ENCODE measurements around the gene ANKRD55. TPM values are rescaled to one million over a fixed set of nuclear protein-coding genes. Genes with fewer than 3 reads are reported as not detected.
A peak's percentile ranks its signal among the peaks of the same experiment; 100 is the strongest.

ANKRD55 gene
- total RNA-seq, 1 experiment from 2014 or later, result not detected

DNA sequence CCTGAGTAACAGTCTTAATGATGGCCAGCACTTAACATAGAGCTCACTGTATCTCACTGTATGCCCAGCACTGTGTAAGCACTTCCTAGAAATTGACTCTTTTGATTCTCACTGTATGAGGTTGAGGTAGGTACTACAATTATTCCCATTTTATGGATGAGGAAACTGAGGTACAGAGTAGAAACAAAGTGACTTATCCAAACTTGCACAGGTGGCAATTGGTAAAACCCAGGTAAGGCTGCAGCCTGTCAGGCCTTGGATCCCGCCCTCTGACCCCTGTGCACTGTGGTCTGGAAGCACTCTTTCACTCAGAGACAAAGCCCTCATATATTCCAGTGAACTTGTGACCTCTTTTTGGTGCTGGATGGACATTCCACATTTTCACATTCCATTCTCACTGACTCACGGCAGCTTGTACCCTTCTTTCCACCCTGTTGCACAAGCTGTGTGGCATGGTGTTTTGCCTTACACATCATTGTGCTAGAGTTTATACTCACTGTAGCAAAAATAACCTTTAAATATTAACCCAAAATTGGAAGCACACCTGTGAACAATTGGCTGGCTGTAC is 21.7 kb downstream of the ANKRD55 start:
- Mint-ChIP-seq H3K9me3 (peaks cover 19% of the 10 kb centered on the region), H3K27ac (no peak overlapping the region), H3K27me3 (ENCODE audit: low read depth) (no peaks in the 10 kb centered on the region), H3K36me3 (peaks cover 8% of the 10 kb centered on the region), H3K4me3 (no peak overlapping the region), H3K4me1 (no peaks in the 10 kb centered on the region)
- POLR2A ChIA-PET, result no interaction called here
- ATAC-seq (no peak), DNase-seq (ENCODE audit: low spot score) (no peak)
- TF ChIP-seq ESRRA (CRISPR knock-in tag; IDR thresholded peaks at IDR 0.05; ENCODE audit: borderline replicate concordance), result no peak
- no peak for TF ChIP-seq ATF3 (CRISPR knock-in tag; conservative IDR thresholded peaks at IDR 0.05)
- peak; percentile 96 for TF ChIP-seq GABPB1 (CRISPR knock-in tag; IDR thresholded peaks at IDR 0.05)
- CTCF ChIA-PET, result no interaction called here

GRCh38 chr5:56208681-56209080 is 24.4 kb downstream of the ANKRD55 start:
- H3K4me1 Mint-ChIP-seq, result no peaks in the 10 kb centered on the region
- ATAC-seq, result no peak
- no peak overlapping the region for H3K27ac Mint-ChIP-seq
- TF ChIP-seq SOX15 (CRISPR knock-in tag; IDR thresholded peaks at IDR 0.05) (no peak), GRHL2 (CRISPR knock-in tag; IDR thresholded peaks at IDR 0.05; ENCODE audit: insufficient replicate concordance, severe bottlenecking) (no peak), GABPB1 (CRISPR knock-in tag; IDR thresholded peaks at IDR 0.05) (no peak), ZNF317 (CRISPR knock-in tag; IDR thresholded peaks at IDR 0.05; ENCODE audit: borderline replicate concordance, low read depth) (no peak), EMX1 (CRISPR knock-in tag; IDR thresholded peaks at IDR 0.05) (no peak), NFATC4 (CRISPR knock-in tag; IDR thresholded peaks at IDR 0.05) (no peak)
- TF ChIP-seq, protein P1, sequence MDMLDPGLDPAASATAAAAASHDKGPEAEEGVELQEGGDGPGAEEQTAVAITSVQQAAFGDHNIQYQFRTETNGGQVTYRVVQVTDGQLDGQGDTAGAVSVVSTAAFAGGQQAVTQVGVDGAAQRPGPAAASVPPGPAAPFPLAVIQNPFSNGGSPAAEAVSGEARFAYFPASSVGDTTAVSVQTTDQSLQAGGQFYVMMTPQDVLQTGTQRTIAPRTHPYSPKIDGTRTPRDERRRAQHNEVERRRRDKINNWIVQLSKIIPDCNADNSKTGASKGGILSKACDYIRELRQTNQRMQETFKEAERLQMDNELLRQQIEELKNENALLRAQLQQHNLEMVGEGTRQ (CRISPR knock-in tag; IDR thresholded peaks at IDR 0.05), result no peak
- ChIA-PET POLR2A (no interaction called here), CTCF (interaction anchor here (0.6 kb wide), 1 partner anchor 1037 kb away, joined by 4 read pairs; no protein-coding TSS in a partner anchor)
- no peak for DNase-seq (ENCODE audit: low spot score)
- 0 out of 2 replicates have a peak, but pooled peaks cover under 1% of the 10 kb centered on the region for H3K36me3 Mint-ChIP-seq
- H3K4me3 Mint-ChIP-seq, result no peak overlapping the region
- H3K27me3 Mint-ChIP-seq (ENCODE audit: low read depth), result no peaks in the 10 kb centered on the region
- peaks cover 2% of the 10 kb centered on the region for H3K9me3 Mint-ChIP-seq

DNA sequence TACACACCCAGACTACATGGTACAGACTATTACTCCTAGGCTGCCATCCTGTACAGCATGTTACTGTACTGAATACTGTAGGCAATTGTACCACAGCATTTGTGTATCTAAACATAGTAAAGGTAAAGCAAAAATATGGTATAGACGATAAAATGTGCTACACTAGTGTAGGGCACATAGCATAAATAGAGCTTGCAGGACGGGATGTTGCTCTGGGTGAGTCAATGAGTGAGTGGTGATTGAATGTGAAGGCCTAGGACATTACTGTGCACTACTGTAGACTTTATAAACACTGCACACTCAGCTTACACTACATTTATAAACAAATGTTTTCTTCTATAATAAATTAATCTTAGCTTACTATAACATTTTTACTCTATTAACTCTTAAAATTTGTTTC is 25.6 kb downstream of the ANKRD55 start:
- TF ChIP-seq JAZF1 (CRISPR knock-in tag; IDR thresholded peaks at IDR 0.05), result no peak
- TF ChIP-seq NFE2L1 (CRISPR knock-in tag; IDR thresholded peaks at IDR 0.05), result no peak
- no peak for TF ChIP-seq PRRX2 (CRISPR knock-in tag; IDR thresholded peaks at IDR 0.05)
- TF ChIP-seq ATF3 (CRISPR knock-in tag; conservative IDR thresholded peaks at IDR 0.05), result no peak
- Mint-ChIP-seq H3K4me3 (no peak overlapping the region), H3K27me3 (ENCODE audit: low read depth) (no peaks in the 10 kb centered on the region), H3K36me3 (no peaks in the 10 kb centered on the region), H3K27ac (no peak overlapping the region), H3K4me1 (no peaks in the 10 kb centered on the region), H3K9me3 (no peaks in the 10 kb centered on the region)
- ChIA-PET POLR2A (no interaction called here), CTCF (no interaction called here)
- ATAC-seq (no peak), DNase-seq (ENCODE audit: low spot score) (no peak)

- DNase-seq (ENCODE audit: low spot score) (no peak), ATAC-seq (no peak)
- ChIA-PET POLR2A (no interaction called here), CTCF (no interaction called here)
- no peaks in the 10 kb centered on the region for H3K36me3 Mint-ChIP-seq
- H3K27ac Mint-ChIP-seq, result no peak overlapping the region
- no peak overlapping the region for H3K4me3 Mint-ChIP-seq
- H3K27me3 Mint-ChIP-seq (ENCODE audit: low read depth), result no peaks in the 10 kb centered on the region
- no peaks in the 10 kb centered on the region for H3K4me1 Mint-ChIP-seq
- H3K9me3 Mint-ChIP-seq, result no peaks in the 10 kb centered on the region
- TF ChIP-seq RELA (CRISPR knock-in tag; IDR thresholded peaks at IDR 0.05; ENCODE audit: borderline replicate concordance), result no peak
- TF ChIP-seq, protein P2, sequence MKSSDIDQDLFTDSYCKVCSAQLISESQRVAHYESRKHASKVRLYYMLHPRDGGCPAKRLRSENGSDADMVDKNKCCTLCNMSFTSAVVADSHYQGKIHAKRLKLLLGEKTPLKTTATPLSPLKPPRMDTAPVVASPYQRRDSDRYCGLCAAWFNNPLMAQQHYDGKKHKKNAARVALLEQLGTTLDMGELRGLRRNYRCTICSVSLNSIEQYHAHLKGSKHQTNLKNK (CRISPR knock-in tag; IDR thresholded peaks at IDR 0.05), result no peak
- no peak for TF ChIP-seq ZNF219 (CRISPR knock-in tag; IDR thresholded peaks at IDR 0.05; ENCODE audit: borderline replicate concordance)
- no peak for TF ChIP-seq E2F4 (CRISPR knock-in tag; IDR thresholded peaks at IDR 0.05; ENCODE audit: borderline replicate concordance, low read depth)
- TF ChIP-seq, protein P3, sequence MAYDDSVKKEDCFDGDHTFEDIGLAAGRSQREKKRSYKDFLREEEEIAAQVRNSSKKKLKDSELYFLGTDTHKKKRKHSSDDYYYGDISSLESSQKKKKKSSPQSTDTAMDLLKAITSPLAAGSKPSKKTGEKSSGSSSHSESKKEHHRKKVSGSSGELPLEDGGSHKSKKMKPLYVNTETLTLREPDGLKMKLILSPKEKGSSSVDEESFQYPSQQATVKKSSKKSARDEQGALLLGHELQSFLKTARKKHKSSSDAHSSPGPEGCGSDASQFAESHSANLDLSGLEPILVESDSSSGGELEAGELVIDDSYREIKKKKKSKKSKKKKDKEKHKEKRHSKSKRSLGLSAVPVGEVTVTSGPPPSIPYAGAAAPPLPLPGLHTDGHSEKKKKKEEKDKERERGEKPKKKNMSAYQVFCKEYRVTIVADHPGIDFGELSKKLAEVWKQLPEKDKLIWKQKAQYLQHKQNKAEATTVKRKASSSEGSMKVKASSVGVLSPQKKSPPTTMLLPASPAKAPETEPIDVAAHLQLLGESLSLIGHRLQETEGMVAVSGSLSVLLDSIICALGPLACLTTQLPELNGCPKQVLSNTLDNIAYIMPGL (CRISPR knock-in tag; IDR thresholded peaks at IDR 0.05), result no peak
- TF ChIP-seq GTF2I (CRISPR knock-in tag; conservative IDR thresholded peaks at IDR 0.05), result no peak
- no peak for TF ChIP-seq FOXP4 (CRISPR knock-in tag; IDR thresholded peaks at IDR 0.05)
- no peak for TF ChIP-seq NFYB (CRISPR knock-in tag; conservative IDR thresholded peaks at IDR 0.05; ENCODE audit: low read depth)
- no peak for TF ChIP-seq SP1 (CRISPR knock-in tag; conservative IDR thresholded peaks at IDR 0.05)
- no peak for TF ChIP-seq FOXP1 (CRISPR knock-in tag; IDR thresholded peaks at IDR 0.05; ENCODE audit: borderline replicate concordance)
These were observed 26.8 kb downstream of the ANKRD55 start for GRCh38 chr5:56206126-56206910.

Measured in WTC11 (cell line).